Stimulated activated CD4-positive, alpha-beta T cell treated with anti-CD3 and anti-CD28 coated beads, Interleukin-12 subunit alpha, Interleukin-12 subunit beta, amount 100 ng/mL, for 24 hours (primary cell): ENCODE measurements around the gene GSG1L.

Experiments used
- DNase-seq, 2 experiments: peaks; one replicate each; pipeline ENCODE4 v3.0.0-alpha.2; 2020; ENCODE audit warnings: low read depth in 2 of 2

Gene GSG1L

GRCh38 chr16:28091656-28092055 lies 28.1 kb upstream of the GSG1L start:
- no peak for DNase-seq

GRCh38 chr16:28090646-28091377 lies 27.3 kb upstream of the GSG1L start:
- DNase-seq = no peak

GRCh38 chr16:28089992-28090365 lies 26.5 kb upstream of the GSG1L start:
- DNase-seq = no peak

- no peak for DNase-seq
These were observed 25.9 kb upstream of the GSG1L start for GRCh38 chr16:28089205-28089991.

GRCh38 chr16:28087675-28088300 lies 24.3 kb upstream of the GSG1L start:
- DNase-seq = no peak

GRCh38 chr16:28087140-28087660 lies 23.7 kb upstream of the GSG1L start:
- no peak for DNase-seq

- no peak for DNase-seq
These were observed 22.9 kb upstream of the GSG1L start for GRCh38 chr16:28086186-28087139.

- no peak for DNase-seq
These were observed 22.1 kb upstream of the GSG1L start for GRCh38 chr16:28085389-28086171.

- no peak for DNase-seq
These were observed 20.7 kb upstream of the GSG1L start for GRCh38 chr16:28084209-28084608.

GRCh38 chr16:28082624-28083023 lies 19.1 kb upstream of the GSG1L start:
- no peak for DNase-seq

- no peak for DNase-seq
These were observed 18.0 kb upstream of the GSG1L start for GRCh38 chr16:28081391-28081968.

GRCh38 chr16:28078261-28078660 lies 14.7 kb upstream of the GSG1L start:
- no peak for DNase-seq

- DNase-seq = no peak
These were observed 10.3 kb upstream of the GSG1L start for GRCh38 chr16:28073836-28074235.

GRCh38 chr16:28072087-28072486 lies 8.6 kb upstream of the GSG1L start:
- DNase-seq = no peak

GRCh38 chr16:28069971-28070794 lies 6.7 kb upstream of the GSG1L start:
- DNase-seq = no peak

- no peak for DNase-seq
These were observed 5.5 kb upstream of the GSG1L start for GRCh38 chr16:28068976-28069375.

- no peak for DNase-seq
These were observed 4.3 kb upstream of the GSG1L start for GRCh38 chr16:28067604-28068379.

GRCh38 chr16:28064706-28065249 lies 1.3 kb upstream of the GSG1L start:
- DNase-seq = no peak
